Activated CD4-positive, alpha-beta T cell treated with anti-CD3 and anti-CD28 coated beads, Interleukin-2, amount 50 U/mL, for 1 hour (primary cell): ENCODE data around the gene NOS3.
"Not testable (repeated sequence)": the region's sequence is repeated elsewhere in the genome, so short reads cannot be mapped to it uniquely, and the experiment has no call there.

Source experiments
- DNase-seq: peaks from one replicate; pipeline ENCODE4 v3.0.0-alpha.2; 2020

The NOS3 gene

GRCh38 chr7:151019130-151019447, 28.3 kb downstream of the NOS3 start:
- no peak for DNase-seq

- no peak for DNase-seq
Measured at GRCh38 chr7:151020231-151020630, 29.4 kb downstream of the NOS3 start.

GRCh38 chr7:151023232-151023631, 32.4 kb downstream of the NOS3 start:
- no peak for DNase-seq

- DNase-seq = no peak
Measured at GRCh38 chr7:151024435-151025056, 33.7 kb downstream of the NOS3 start, which contains the start of gene ATG9B. Gene ATG9B (minus strand): TSS chr7:151024494. CDS start chr7:151024423, 71 bp downstream.

- no peak for DNase-seq
Measured at GRCh38 chr7:151025924-151026671, 35.3 kb downstream of the NOS3 start.

GRCh38 chr7:151026771-151027727, 36.2 kb downstream of the NOS3 start:
- not testable (repeated sequence) for DNase-seq

- not testable (repeated sequence) for DNase-seq
Measured at GRCh38 chr7:151027728-151028130, 36.9 kb downstream of the NOS3 start.

GRCh38 chr7:151028131-151028947, 37.5 kb downstream of the NOS3 start, which contains the start of gene ABCB8:
Gene ABCB8 (plus strand): TSS chr7:151028450. CDS start chr7:151028516, 66 bp downstream.
- peak; percentile 97 for DNase-seq

GRCh38 chr7:151028948-151029501, 38.2 kb downstream of the NOS3 start:
- DNase-seq = no peak

- DNase-seq = no peak
Measured at GRCh38 chr7:151031011-151031410, 40.2 kb downstream of the NOS3 start.

GRCh38 chr7:151032936-151033863, 42.4 kb downstream of the NOS3 start:
- DNase-seq = no peak

- DNase-seq = no peak
Measured at GRCh38 chr7:151033864-151034249, 43.0 kb downstream of the NOS3 start.

GRCh38 chr7:151034312-151035025, 43.7 kb downstream of the NOS3 start:
- no peak for DNase-seq

GRCh38 chr7:151035026-151035717, 44.4 kb downstream of the NOS3 start:
- no peak for DNase-seq

- no peak for DNase-seq
Measured at GRCh38 chr7:151035902-151036301, 45.1 kb downstream of the NOS3 start.

GRCh38 chr7:151038951-151039849, 48.4 kb downstream of the NOS3 start:
- peak; percentile 42 for DNase-seq

- DNase-seq = no peak
Measured at GRCh38 chr7:151039850-151040548, 49.2 kb downstream of the NOS3 start.
